Esophagus muscularis mucosa (tissue), 4 donors: Measurements from ENCODE around the gene AGAP1. TPM values are rescaled to one million over a fixed set of nuclear protein-coding genes. Genes with fewer than 3 reads are reported as not detected.

ENCODE experiments used
- DNase-seq: peaks from one replicate; pipeline ENCODE4 v3.0.0-alpha.2; 2017; ENCODE audit errors: extremely low spot score
- H3K27ac ChIP-seq, 4 donors: fragments of 200-600 bp; sonication (generic); replicated peaks in 1 of 4; 1 replicate in 3 of 4; 2 replicates in 1 of 4; pipeline ENCODE4 v1.5.1; 2016 to 2019; ENCODE audit warnings: mild to moderate bottlenecking in 1 of 4
- H3K27me3 ChIP-seq, 4 donors: fragments of 200-600 bp; sonication (generic); one replicate each; pipeline versions ENCODE4 v1.5.1 to v1.6.0; 2016 to 2019
- H3K36me3 ChIP-seq, 4 donors: fragments of 200-600 bp; sonication (generic); one replicate each; pipeline ENCODE4 v1.5.1; 2016 to 2019
- H3K4me1 ChIP-seq, 4 donors: fragments of 200-600 bp; sonication (generic); one replicate each; pipeline ENCODE4 v1.5.1; 2016 to 2019
- H3K4me3 ChIP-seq, 4 donors: fragments of 200-600 bp; sonication (generic); 1 replicate in 2 of 4; 2 replicates in 2 of 4; pipeline ENCODE4 v1.5.1; 2016 to 2019; ENCODE audit warnings: mild to moderate bottlenecking in 4 of 4, moderate library complexity in 1 of 4
- H3K9me3 ChIP-seq, 4 donors: fragments of 200-600 bp; sonication (generic); 1 replicate in 3 of 4; 2 replicates in 1 of 4; pipeline ENCODE4 v1.5.1; 2016 to 2019
- CTCF ChIP-seq, 3 experiments: fragments of 200-600 bp in 2 of 3; fragments of 450-650 bp in 1 of 3; sonication (generic) in 2 of 3; IDR thresholded peaks; one replicate each; pipeline ENCODE4 v1.5.1; 2017 to 2019; ENCODE audit warnings: antibody characterized with exemption in 3 of 3, mild to moderate bottlenecking in 2 of 3, moderate library complexity in 1 of 3
- EP300 ChIP-seq: sonication (generic); formaldehyde crosslinking; IDR thresholded peaks from one replicate; pipeline ENCODE4 v1.6.1; 2017; ENCODE audit warnings: antibody characterized with exemption
- POLR2A ChIP-seq: fragments of 450-650 bp; IDR thresholded peaks from one replicate; pipeline ENCODE4 v1.6.1; 2017; ENCODE audit warnings: antibody characterized with exemption, moderate library complexity, mild to moderate bottlenecking, low read depth
- POLR2AphosphoS5 ChIP-seq, 2 donors: sonication (generic); formaldehyde crosslinking; IDR thresholded peaks; one replicate each; pipeline ENCODE4 v1.6.1; 2017; ENCODE audit warnings: antibody characterized with exemption in 2 of 2
- WGBS: methylation state at CpG from one replicate; pipeline ENCODE4 v1.1.5; 2018; 5-methylcytosine and 5-hydroxymethylcytosine counted together
- intact Hi-C: fragments of 100-400 bp; cut with DNase I; formaldehyde crosslinking; loops from one replicate; pipeline ENCODE4 v1.15.1; 2023
- total RNA-seq, 4 donors: library from RNA; depleted of rRNA; stranded (reverse); fragments of >200 nt; gene quantifications; one replicate each; pipeline versions ENCODE4 v1.1.0 to v1.2.1, GENCODE V29; 2016

Gene AGAP1
- total RNA-seq, 4 donors from 2014 or later = 37.9 to 62.4 (median 47.2) TPM

- Histone ChIP-seq H3K4me1 (no peaks in the 10 kb centered on the region), H3K27ac (no peak overlapping the region), H3K4me3 (no peak overlapping the region), H3K36me3 (peaks cover 0 to 22% (median 8%) of the 10 kb centered on the region in 4 donors), H3K9me3 (no peaks in the 10 kb centered on the region), H3K27me3 (no peaks in the 10 kb centered on the region)
- intact Hi-C loops = no loop called here
- WGBS = 96% methylated on average over 4 of the region's 4 CpGs
- DNase-seq = no peak
- TF ChIP-seq POLR2A (no peak), EP300 (no peak)
Observed at GRCh38 chr2:235898766-235899165, 404.9 kb downstream of the AGAP1 start.

- H3K9me3 ChIP-seq = no peaks in the 10 kb centered on the region
- no peak overlapping the region for H3K4me3 ChIP-seq
- DNase-seq = no peak
- intact Hi-C loops = no loop called here
- 89% methylated on average over 1 of the region's 1 CpG for WGBS
- H3K27me3 ChIP-seq = no peaks in the 10 kb centered on the region
- H3K27ac ChIP-seq = no peak overlapping the region
- TF ChIP-seq POLR2A = no peak
- no peak for TF ChIP-seq EP300
- TF ChIP-seq CTCF (IDR thresholded peaks at IDR 0.05) = no peak
- no peak for TF ChIP-seq POLR2AphosphoS5 (IDR thresholded peaks at IDR 0.05)
- no peaks in the 10 kb centered on the region for H3K4me1 ChIP-seq
- H3K36me3 ChIP-seq = peaks cover 0 to 4% (median 2%) of the 10 kb centered on the region in 4 donors
Observed at GRCh38 chr2:235900631-235901030, 406.8 kb downstream of the AGAP1 start.

GRCh38 chr2:235901243-235901642 lies 407.4 kb downstream of the AGAP1 start:
- Histone ChIP-seq H3K27me3 (no peaks in the 10 kb centered on the region), H3K4me1 (no peaks in the 10 kb centered on the region), H3K9me3 (no peaks in the 10 kb centered on the region), H3K36me3 (peaks cover 0 to 1% (median 0%) of the 10 kb centered on the region in 4 donors), H3K27ac (no peak overlapping the region), H3K4me3 (no peak overlapping the region)
- WGBS = 87% methylated on average over 1 of the region's 1 CpG
- DNase-seq = no peak
- no peak for TF ChIP-seq EP300
- no peak for TF ChIP-seq CTCF (IDR thresholded peaks at IDR 0.05)
- no peak for TF ChIP-seq POLR2AphosphoS5 (IDR thresholded peaks at IDR 0.05)
- no peak for TF ChIP-seq POLR2A
- intact Hi-C loops = no loop called here

- peaks cover 0 to 10% (median 2%) of the 10 kb centered on the region in 4 donors for H3K36me3 ChIP-seq
- no peak overlapping the region for H3K4me3 ChIP-seq
- no peaks in the 10 kb centered on the region for H3K9me3 ChIP-seq
- H3K27me3 ChIP-seq = no peaks in the 10 kb centered on the region
- intact Hi-C loops = no loop called here
- no peak overlapping the region for H3K27ac ChIP-seq
- 86% methylated on average over 20 of the region's 21 CpGs for WGBS
- TF ChIP-seq CTCF (IDR thresholded peaks at IDR 0.05) (no peak), POLR2AphosphoS5 (IDR thresholded peaks at IDR 0.05) (no peak), EP300 (no peak), POLR2A (no peak)
- H3K4me1 ChIP-seq = no peaks in the 10 kb centered on the region
- DNase-seq = no peak
Observed at GRCh38 chr2:235903782-235904584, 410.1 kb downstream of the AGAP1 start.

GRCh38 chr2:235904585-235904931 lies 410.7 kb downstream of the AGAP1 start:
- Histone ChIP-seq H3K4me1 (no peaks in the 10 kb centered on the region), H3K9me3 (no peaks in the 10 kb centered on the region), H3K27ac (no peak overlapping the region), H3K36me3 (peaks cover 0 to 16% (median 6%) of the 10 kb centered on the region in 4 donors), H3K27me3 (no peaks in the 10 kb centered on the region), H3K4me3 (no peak overlapping the region)
- TF ChIP-seq EP300 = no peak
- no peak for TF ChIP-seq CTCF (IDR thresholded peaks at IDR 0.05)
- TF ChIP-seq POLR2A = no peak
- TF ChIP-seq POLR2AphosphoS5 (IDR thresholded peaks at IDR 0.05) = no peak
- 71% methylated on average over 6 of the region's 6 CpGs for WGBS
- no peak for DNase-seq
- intact Hi-C loops = no loop called here
